GF-D8 (cell line): Measurements from ENCODE around the gene WDR70.
A peak's percentile ranks its signal among the peaks of the same experiment; 100 is the strongest.
"Not testable (repeated sequence)": the region's sequence is repeated elsewhere in the genome, so short reads cannot be mapped to it uniquely, and the experiment has no call there.

Experiments
- DNase-seq: peaks from one replicate; lab custom pipeline; 2025; lab: John Stamatoyannopoulos, UW

Gene WDR70

GRCh38 chr5:37517686-37518085 lies 138.6 kb downstream of the WDR70 start:
- no peak for DNase-seq

GRCh38 chr5:37518356-37518755 lies 139.2 kb downstream of the WDR70 start:
- DNase-seq, result not testable (repeated sequence)

- no peak for DNase-seq
Observed at GRCh38 chr5:37519304-37519703, 140.2 kb downstream of the WDR70 start.

- no peak for DNase-seq
Observed at GRCh38 chr5:37519807-37520206, 140.7 kb downstream of the WDR70 start.

- DNase-seq, result no peak
Observed at GRCh38 chr5:37520811-37521210, 141.7 kb downstream of the WDR70 start.

- DNase-seq, result no peak
Observed at GRCh38 chr5:37532976-37533740, 154.0 kb downstream of the WDR70 start.

- DNase-seq, result no peak
Observed at GRCh38 chr5:37533851-37534250, 154.7 kb downstream of the WDR70 start.

- DNase-seq, result no peak
Observed at GRCh38 chr5:37539459-37539858, 160.3 kb downstream of the WDR70 start.

- DNase-seq, result no peak
Observed at GRCh38 chr5:37543216-37543615, 164.1 kb downstream of the WDR70 start.

GRCh38 chr5:37549411-37549810 lies 170.3 kb downstream of the WDR70 start:
- no peak for DNase-seq

GRCh38 chr5:37552161-37552560 lies 173.0 kb downstream of the WDR70 start:
- DNase-seq, result no peak

GRCh38 chr5:37552770-37553719 lies 173.9 kb downstream of the WDR70 start:
- peak; percentile 98 for DNase-seq

- peak; percentile 67 for DNase-seq
Observed at GRCh38 chr5:37553720-37554404, 174.7 kb downstream of the WDR70 start.

- no peak for DNase-seq
Observed at GRCh38 chr5:37554405-37554739, 175.3 kb downstream of the WDR70 start.

- no peak for DNase-seq
Observed at GRCh38 chr5:37554938-37555337, 175.8 kb downstream of the WDR70 start.

- no peak for DNase-seq
Observed at GRCh38 chr5:37557734-37558293, 178.7 kb downstream of the WDR70 start.

- no peak for DNase-seq
Observed at GRCh38 chr5:37565062-37565670, 186.0 kb downstream of the WDR70 start.

- DNase-seq, result no peak
Observed at GRCh38 chr5:37567566-37567965, 188.4 kb downstream of the WDR70 start.

- no peak for DNase-seq
Observed at GRCh38 chr5:37568018-37568753, 189.1 kb downstream of the WDR70 start.

- no peak for DNase-seq
Observed at GRCh38 chr5:37568893-37569292, 189.8 kb downstream of the WDR70 start.

- DNase-seq, result no peak
Observed at GRCh38 chr5:37569466-37569865, 190.3 kb downstream of the WDR70 start.
